GM13977 (cell line): ENCODE results near the gene USP6NL.
"Not testable (repeated sequence)": the region's sequence is repeated elsewhere in the genome, so short reads cannot be mapped to it uniquely, and the experiment has no call there.

Experiments
- DNase-seq: peaks from one replicate; pipeline ENCODE4 v3.0.0; 2012; ENCODE audit warnings: low spot score
- CTCF ChIP-seq: IDR thresholded peaks from 2 replicates; pipeline ENCODE4 v1.5.1; 2012; ENCODE audit warnings: mild to moderate bottlenecking, control low read depth; ENCODE audit not compliant: insufficient read depth; ENCODE audit errors: extremely low read depth, missing control alignments
- in situ Hi-C: fragments of 300-500 bp; cut with MboI; formaldehyde crosslinking; loops from one replicate; pipeline ENCODE4 v1.12.0; 2022; ENCODE audit warnings: low sequenced_read_pairs, low pct_unique_long_range_greater_than_20kb, mixed read lengths, inconsistent platforms; ENCODE audit not compliant: unreplicated experiment

USP6NL gene

DNA sequence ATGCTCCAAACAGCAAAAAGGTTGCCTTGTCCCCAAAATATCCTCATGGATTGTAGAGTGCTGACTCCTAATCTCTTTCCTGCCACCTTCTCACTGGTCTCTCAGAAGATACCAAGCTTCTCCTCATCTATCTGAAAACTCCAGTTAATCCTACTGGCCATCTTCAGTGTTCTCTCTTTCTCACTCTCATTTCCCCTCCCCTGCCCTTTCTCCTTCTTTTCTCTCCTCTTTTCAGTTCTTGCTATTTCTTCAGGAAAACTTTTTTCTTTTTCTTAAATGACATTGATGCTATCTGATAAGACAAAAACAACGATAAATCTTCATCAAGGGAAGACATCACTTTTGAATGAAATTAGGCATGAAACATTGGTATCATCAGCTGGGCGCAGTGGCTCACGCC lies 109.8 kb downstream of the USP6NL start:
- no peak for TF ChIP-seq CTCF
- no peak for DNase-seq
- in situ Hi-C loops, result no loop called here

GRCh38 chr10:11499425-11500071 lies 111.9 kb downstream of the USP6NL start:
- in situ Hi-C loops, result no loop called here
- no peak for DNase-seq
- no peak for TF ChIP-seq CTCF

GRCh38 chr10:11498399-11498798 lies 113.1 kb downstream of the USP6NL start:
- TF ChIP-seq CTCF, result no peak
- DNase-seq, result no peak
- in situ Hi-C loops, result no loop called here

GRCh38 chr10:11494923-11495322 lies 116.5 kb downstream of the USP6NL start:
- DNase-seq, in situ Hi-C loops: not testable (repeated sequence)

DNA sequence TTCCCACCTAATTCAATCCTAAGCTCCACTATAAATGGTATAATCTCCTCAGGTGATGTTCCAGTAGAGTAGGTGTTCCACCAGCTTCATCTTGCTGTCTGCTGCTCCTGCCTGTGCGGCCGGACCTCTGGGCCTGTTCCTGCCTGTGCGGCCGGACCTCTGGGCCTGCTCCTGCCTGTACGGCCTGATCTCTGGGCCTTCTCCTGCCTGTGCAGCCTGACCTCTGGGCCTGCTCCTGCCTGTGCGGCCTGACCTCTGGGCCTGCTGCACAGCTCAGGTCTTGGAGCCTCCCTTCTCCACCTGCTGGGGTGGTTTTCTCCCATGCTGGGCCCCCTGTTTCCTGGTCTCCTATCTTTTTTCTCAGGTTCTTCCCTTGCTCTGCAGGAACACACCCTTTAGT lies 117.8 kb downstream of the USP6NL start:
- no peak for TF ChIP-seq CTCF
- in situ Hi-C loops, result no loop called here

GRCh38 chr10:11491087-11491486 lies 120.4 kb downstream of the USP6NL start:
- no peak for TF ChIP-seq CTCF
- in situ Hi-C loops, result no loop called here
- DNase-seq, result no peak

More for the DNA sequence above, 117.8 kb downstream of the USP6NL start:
- DNase-seq, result no peak

GRCh38 chr10:11489591-11489990 lies 121.9 kb downstream of the USP6NL start:
- in situ Hi-C loops, result no loop called here
- TF ChIP-seq CTCF, result no peak
- DNase-seq, result no peak
